ENCODE results near the gene KDF1.

DNA sequence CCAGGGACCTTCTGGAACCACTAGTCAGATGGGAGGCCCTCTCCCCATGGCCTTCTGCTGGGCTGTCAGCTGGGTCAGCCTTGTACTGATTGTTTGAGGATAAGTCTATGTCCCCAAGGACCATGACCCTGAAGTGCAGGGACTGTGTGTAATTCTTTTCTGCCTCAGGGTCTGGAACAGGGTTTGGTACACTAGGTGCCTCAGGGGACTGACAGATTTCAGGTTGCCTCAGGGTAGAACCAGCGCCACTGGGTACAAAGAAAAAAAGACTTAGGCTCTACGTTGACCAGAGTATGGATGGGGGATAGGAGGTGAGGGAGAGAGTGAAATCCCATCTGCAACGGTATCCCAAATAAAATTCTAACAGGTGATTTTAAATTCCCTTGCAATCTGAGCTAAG is 3.0 kb downstream of the KDF1 start:
- TF ChIP-seq POLR2A (IDR thresholded peaks at IDR 0.05), result no peak
- TF ChIP-seq, protein P1, sequence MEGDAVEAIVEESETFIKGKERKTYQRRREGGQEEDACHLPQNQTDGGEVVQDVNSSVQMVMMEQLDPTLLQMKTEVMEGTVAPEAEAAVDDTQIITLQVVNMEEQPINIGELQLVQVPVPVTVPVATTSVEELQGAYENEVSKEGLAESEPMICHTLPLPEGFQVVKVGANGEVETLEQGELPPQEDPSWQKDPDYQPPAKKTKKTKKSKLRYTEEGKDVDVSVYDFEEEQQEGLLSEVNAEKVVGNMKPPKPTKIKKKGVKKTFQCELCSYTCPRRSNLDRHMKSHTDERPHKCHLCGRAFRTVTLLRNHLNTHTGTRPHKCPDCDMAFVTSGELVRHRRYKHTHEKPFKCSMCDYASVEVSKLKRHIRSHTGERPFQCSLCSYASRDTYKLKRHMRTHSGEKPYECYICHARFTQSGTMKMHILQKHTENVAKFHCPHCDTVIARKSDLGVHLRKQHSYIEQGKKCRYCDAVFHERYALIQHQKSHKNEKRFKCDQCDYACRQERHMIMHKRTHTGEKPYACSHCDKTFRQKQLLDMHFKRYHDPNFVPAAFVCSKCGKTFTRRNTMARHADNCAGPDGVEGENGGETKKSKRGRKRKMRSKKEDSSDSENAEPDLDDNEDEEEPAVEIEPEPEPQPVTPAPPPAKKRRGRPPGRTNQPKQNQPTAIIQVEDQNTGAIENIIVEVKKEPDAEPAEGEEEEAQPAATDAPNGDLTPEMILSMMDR (IDR thresholded peaks at IDR 0.05), result no peak
